ENCODE measurements around the gene IL32.

IL32 gene

GRCh38 chr16:3094289-3095027 is 29.0 kb downstream of the IL32 start:
- DNase-seq, result peak in 1 of 4 experiments; percentile 25

DNA sequence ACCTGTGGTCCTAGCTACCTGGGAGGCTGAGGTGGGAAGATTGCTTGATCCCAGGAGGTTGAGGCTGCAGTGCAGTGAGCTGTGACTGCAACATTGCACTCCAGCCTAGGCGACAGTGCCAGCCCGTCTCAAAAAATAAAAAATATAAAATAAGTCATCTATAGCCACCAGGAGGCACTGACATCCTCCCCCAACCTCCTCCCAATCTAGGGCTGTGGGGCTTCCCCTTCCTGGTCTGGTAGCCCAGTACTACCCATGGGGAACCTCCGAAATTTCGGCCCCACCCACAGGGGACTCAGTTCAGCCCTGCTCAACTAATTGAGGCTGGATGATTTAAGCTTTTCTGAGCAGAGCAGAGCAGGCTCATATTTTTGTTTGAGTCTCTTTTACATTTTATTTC is 30.4 kb downstream of the IL32 start:
- peak in 2 of 4 experiments; percentile 17 to 30 for DNase-seq

GRCh38 chr16:3096362-3096761 is 30.9 kb downstream of the IL32 start:
- DNase-seq, result no peak

DNA sequence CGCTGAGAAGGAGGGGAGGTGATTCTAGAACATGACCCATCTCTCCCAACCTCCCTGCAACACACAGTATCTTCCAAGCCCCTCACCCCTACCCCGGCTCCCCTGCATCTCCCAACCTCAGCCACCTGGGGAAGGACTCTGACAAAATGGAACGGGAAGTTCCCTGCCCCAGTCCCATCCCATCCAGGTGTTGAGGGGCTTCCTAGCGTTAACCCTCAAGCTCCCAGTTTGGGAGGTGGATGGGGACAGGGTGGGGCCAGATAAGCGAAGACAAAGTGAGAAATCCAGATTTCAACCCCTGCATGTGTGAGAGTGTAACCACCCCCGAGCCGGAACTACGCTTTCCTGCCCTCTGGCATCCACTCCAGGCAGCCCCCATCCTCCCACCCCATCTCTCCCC is 31.8 kb downstream of the IL32 start:
- DNase-seq, result no peak

DNA sequence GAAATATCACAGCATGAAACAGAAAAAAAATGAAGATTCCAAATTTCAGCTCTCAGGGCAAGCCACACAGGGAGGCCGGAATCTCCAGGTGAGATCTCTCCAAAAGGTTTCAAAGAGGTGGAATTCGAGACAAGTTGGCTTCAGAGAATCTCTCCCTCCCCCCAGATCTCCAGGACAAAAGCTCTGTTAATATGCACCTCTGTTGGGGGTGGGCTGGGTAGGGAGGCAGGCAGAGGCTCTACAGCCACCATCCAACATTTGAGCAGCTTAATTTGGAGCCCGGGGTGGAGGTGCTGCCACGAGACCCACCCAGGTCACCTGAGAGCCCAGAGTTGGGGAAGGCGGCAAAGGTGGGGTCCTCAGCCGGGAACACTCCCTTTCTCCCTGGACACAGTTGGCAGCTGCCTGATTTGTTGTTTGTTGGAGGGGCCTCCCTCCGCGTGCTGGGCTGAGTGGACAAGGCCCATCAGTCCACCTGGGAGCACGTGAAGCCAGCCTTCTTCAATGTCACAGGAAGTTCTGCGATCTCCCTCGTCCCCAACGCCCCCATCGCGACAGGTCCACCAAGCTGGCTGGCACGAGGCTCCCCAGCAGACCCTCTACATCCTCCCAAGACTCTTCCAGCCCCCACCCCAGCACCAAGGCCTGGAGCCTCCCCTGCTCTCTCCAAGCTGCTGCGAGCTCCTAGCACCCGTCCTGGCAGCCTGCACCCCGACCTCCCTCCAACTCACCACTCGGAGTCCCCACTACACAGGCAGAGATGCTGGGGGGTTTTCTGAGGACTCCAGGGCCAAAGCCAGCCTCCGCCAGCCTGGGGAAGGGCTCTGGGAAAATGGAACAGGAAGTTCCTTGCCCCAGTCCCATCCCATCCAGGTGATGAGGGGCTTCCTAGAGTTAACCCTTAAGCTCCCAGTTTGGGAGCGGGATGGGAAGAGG is 33.3 kb downstream of the IL32 start, which contains the start of gene ZSCAN10:
Gene ZSCAN10 (minus strand): TSS at position 836 of the 936 bp plus-strand sequence. CDS start 6,357 bp downstream, outside the sequence.
- DNase-seq, result no peak

DNA sequence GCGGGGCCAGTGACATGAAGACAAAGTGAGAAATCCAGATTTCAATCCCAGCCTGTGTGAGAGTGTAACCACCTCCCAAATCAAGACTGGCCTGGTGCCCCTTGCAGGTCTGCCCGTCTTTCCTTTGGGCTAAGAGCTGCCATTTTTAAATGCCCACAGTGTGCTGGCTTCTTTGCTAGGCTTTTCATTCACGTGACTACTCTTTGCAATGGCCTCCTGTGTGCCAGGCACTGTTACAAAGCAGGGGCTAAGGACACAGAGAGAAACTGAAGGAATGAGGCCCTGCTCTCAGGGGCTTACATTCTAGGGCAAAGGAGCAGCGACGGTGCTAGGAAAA is 33.9 kb downstream of the IL32 start:
- no peak for DNase-seq

DNA sequence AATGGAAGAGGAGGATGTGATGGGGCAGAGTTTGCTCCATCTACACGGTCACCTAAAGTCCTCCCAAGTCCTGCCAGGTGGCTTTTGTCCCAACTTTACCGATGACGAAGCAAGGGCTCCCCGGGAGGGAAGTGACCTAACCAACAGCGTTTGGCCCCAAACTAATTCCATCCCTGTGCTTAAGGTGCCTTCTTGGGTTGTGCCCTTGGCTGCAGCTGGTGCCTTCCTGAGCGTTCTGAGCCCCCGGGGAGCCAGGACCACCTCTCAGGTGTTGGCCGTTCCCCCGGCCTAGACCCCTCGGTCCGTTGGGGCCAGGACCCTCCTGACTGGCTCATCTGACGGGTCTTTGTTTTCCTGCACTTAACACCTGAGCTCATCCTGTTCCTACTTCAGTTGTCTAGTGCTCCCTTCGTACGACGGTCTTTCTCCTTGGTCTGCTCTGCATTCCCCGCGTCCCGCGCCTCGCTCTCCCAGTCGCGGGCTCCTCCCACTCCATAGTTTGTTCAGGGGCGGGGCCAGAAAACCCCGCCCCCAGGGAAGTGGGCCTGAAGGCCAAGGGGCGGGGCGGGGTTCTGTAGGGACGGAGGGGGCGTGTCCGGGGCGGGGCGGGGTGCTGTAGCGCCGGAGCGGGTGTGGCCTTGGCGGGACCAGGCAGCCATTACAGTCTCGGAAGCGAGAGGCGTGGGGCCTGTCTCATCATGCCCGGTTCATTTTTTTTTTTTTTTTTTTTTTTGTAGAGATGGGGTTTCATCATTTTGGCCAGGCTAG is 34.5 kb downstream of the IL32 start:
- DNase-seq, result peak; percentile 78 to 91 (median 85)

GRCh38 chr16:3101018-3101840 is 35.8 kb downstream of the IL32 start:
- no peak for DNase-seq

DNA sequence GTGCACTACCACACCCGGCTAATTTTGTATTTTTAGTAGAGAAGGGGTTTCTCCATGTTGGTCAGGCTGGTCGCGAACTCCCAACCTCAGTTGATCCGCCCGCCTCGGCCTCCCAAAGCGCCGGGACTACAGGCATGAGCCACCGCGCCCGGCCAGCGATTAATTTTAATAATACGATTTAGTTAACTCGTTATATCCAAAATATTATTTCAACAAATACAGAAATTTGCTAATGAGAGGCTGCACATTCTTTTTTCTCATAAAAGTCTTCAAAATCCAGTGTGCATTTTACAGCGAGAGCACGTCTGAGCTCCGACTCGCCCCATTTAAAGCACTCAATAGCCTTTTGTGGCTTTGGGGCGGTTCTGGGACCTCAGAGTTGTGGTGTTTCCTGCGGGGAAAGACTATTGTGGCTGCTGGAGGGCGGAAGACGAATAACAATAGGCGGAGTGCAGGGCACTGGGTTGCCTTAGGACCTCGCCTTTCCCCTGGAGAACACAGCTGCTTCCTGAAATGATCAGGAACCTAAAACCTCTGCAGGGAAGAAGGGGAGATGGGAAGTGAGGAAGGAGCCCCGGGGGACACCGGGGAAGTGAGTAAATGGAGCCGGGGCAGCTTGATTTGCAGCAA is 36.5 kb downstream of the IL32 start:
- no peak for DNase-seq

DNA sequence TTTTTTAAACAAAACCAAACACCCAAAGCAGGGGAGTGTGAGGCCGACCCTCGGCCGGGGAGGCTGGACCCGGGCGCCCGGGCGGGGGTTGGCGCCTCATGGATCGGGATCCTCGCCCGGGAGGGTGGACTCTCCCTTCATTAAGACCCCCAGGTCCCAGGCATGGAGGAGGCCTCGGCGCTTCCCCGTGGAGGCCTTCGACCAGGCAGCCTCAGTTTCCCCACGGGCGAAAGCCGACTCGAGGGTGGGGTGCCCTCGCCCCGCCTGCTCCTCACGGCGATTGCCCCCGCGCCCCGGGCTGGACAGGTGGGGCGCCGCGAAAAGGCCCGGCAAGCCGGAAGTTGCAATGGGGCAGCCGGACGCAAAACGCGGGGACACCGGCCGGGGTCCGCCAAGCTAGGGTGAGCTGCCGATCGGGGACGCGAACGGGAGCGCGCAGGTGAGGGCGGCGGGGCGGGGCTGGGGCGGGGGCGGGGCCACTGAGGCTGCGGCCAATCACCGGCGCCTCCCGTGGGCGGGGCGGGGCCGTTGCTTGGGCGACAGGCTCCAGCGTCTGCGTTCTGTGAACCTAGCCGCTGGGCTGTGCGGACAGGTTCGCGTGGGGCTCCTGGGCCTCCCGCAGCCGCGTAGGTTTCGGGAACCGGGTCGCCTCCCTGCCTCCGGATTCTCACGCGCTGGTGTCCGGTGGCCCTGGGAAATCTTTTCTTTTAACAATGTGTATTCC is 40.9 kb downstream of the IL32 start:
- DNase-seq, result peak; percentile 81 to 93 (median 85)

- no peak for DNase-seq
Measured at GRCh38 chr16:3112058-3112880, 46.8 kb downstream of the IL32 start, which contains the start of gene ZNF205. Gene ZNF205, plus strand, starts transcription at chr16:3112586. Its CDS starts 845 bp downstream, at chr16:3113431.

- no peak for DNase-seq
Measured at GRCh38 chr16:3112881-3113574, 47.6 kb downstream of the IL32 start.

DNA sequence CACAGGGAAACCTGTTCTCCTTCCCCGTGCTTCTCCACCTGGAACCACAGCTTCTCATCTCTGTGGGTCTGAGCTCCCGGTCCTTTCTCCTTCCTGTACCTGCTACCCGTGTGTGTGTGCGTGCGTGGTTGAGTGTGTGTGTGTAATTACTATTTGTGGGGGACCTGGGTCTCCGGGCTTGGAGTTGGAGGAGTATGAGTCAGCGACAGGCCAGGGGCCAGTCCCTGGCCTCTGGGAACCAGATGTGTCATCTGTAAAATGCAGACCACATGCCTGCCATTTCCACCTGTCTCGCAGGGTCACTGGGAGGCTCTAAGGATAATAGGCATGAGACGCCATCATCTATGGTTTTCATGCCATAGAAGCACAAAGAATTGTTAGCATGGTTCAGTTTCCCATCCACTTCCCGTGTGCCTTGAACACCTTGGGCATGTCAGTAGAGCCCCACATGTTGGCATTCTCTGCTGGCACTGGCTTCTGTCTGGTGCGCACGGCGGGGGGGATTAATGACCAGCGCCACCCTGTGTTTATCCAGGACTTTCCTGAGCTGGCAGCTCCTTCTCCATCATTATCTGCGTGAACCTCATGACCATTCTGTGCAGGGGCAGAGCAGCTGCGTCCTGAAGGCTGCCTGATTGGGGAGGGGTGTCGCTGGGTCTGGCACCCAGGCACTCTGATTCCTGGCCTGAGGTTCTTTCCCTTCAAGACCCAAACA is 48.5 kb downstream of the IL32 start:
- no peak for DNase-seq

- DNase-seq, result no peak
Measured at GRCh38 chr16:3115003-3115402, 49.6 kb downstream of the IL32 start.

DNA sequence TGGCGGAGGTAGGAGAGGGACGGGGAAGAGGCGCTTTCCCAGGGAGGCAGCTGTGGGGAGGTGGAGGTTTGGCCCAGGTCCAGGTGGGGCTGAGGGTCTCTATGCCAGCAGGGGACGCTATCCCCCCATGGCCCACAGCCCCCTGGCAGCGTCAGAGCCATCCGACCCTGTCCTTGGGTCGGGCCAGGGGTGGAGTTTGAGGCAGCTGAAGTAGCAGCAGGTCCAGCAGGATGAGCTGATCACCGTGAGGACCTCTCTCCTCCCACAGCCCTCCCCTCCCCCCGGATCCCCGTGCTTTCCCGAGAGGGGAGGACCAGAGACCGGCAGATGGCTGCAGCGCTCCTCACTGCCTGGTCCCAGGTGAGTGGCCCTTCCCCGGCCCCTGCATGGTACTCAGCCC is 50.1 kb downstream of the IL32 start:
- no peak for DNase-seq

DNA sequence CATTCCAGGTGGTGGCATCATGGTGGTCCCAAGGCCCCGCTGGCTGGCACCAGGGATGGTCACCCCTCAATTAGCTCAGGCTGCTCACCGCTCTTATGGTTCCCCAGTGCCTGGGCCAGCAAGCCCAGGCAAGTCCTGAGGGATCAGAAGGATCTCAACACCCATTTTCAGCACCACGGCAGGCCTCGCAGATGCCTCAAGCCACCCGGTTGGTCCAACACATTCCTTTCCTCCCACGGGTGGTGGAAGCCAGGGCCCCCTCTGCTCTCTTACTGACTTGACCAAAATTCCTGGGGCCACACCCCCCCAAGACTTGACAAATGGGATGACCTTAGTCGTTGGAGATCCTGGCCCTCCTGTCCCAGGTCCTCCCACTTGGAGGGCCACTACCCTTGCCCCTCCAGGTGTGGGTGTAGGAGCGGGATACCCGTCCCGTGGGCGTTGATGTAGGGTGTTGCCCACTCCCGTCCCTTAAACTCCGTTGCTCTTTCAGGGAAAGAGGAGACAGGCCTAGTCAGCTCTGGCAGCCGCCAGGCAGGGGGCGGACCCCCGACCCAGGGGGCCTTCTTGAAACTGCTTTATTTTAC is 52.9 kb downstream of the IL32 start:
- no peak for DNase-seq

GRCh38 chr16:3118846-3119245 is 53.4 kb downstream of the IL32 start:
- no peak for DNase-seq

Data from activated CD4-positive, CD25-positive, alpha-beta regulatory T cell (primary cell).